IMR-90 (cell line): Measurements from ENCODE around the gene CCNB2. TPM values are rescaled to one million over a fixed set of nuclear protein-coding genes. Genes with fewer than 3 reads are reported as not detected.

Experiments used
- ATAC-seq: fragments of 200-7000 bp; cut with Tn5 transposase; 2 replicates; pipeline ENCODE4 v1.9.1; 2020; ENCODE audit warnings: low read depth, mild to moderate bottlenecking, moderate library complexity
- BruUV-seq: library from RNA; stranded (reverse); fragments of 400-500 nt; replicated peaks from 2 replicates; lab custom pipeline; 2021; lab: Mats Ljungman, UMichigan
- CTCF ChIA-PET: fragments of 300-600 bp; formaldehyde crosslinking; extraction: SDS; loops from one replicate; lab custom pipeline; 2021; ENCODE audit warnings: antibody characterized with exemption; lab: Yijun Ruan, JAX
- POLR2A ChIA-PET: fragments of 300-600 bp; sonication (Branson Sonifier 250); formaldehyde crosslinking; loops from one replicate; lab custom pipeline; 2022; ENCODE audit warnings: antibody characterized with exemption; ENCODE audit not compliant: unreplicated experiment; lab: Charles Lee
- DNase-seq: peaks from one replicate; pipeline ENCODE4 v3.0.0; 2013
- H2AFZ ChIP-seq: replicated peaks from 2 replicates; pipeline ENCODE3; 2013; ENCODE audit warnings: low read length, mild to moderate bottlenecking; ENCODE audit not compliant: poor library complexity
- H2AK5ac ChIP-seq: 2 replicates; pipeline ENCODE4 v1.6.1; 2013; ENCODE audit warnings: low read depth, low read length, inconsistent platforms
- H2AK9ac ChIP-seq: replicated peaks from 2 replicates; pipeline ENCODE3; 2013; ENCODE audit warnings: mild to moderate bottlenecking, low read depth, low read length, moderate library complexity; ENCODE audit not compliant: poor library complexity
- H2BK120ac ChIP-seq: 2 replicates; pipeline ENCODE4 v1.6.1; 2013; ENCODE audit warnings: low read depth, low read length, inconsistent platforms
- H2BK15ac ChIP-seq: 3 replicates; pipeline ENCODE4 v1.6.1; 2013; ENCODE audit warnings: low read depth, low read length, inconsistent platforms
- H2BK20ac ChIP-seq: 2 replicates; pipeline ENCODE4 v1.6.1; 2013; ENCODE audit warnings: low read depth, mild to moderate bottlenecking, inconsistent platforms, low read length, moderate library complexity
- H2BK5ac ChIP-seq: 2 replicates; pipeline ENCODE4 v1.6.1; 2013; ENCODE audit warnings: mild to moderate bottlenecking, low read depth, low read length, inconsistent platforms; ENCODE audit not compliant: poor library complexity, severe bottlenecking
- H3K14ac ChIP-seq: replicated peaks from 2 replicates; pipeline ENCODE4 v1.6.1; 2013; ENCODE audit warnings: low read depth, low read length, inconsistent platforms
- H3K18ac ChIP-seq: 2 replicates; pipeline ENCODE4 v1.6.1; 2013; ENCODE audit warnings: low read depth, low read length, control low read depth
- H3K23ac ChIP-seq: 2 replicates; pipeline ENCODE4 v1.6.1; 2013; ENCODE audit warnings: low read depth, low read length, inconsistent platforms
- H3K27ac ChIP-seq: 2 replicates; pipeline ENCODE4 v1.5.1; 2013; ENCODE audit warnings: mild to moderate bottlenecking, control low read depth, low read length; ENCODE audit not compliant: insufficient read depth
- H3K27me3 ChIP-seq: 2 replicates; pipeline ENCODE4 v1.6.1; 2013; ENCODE audit warnings: low read length; ENCODE audit not compliant: control insufficient read depth, insufficient read depth
- H3K36me3 ChIP-seq: 2 replicates; pipeline ENCODE4 v1.6.1; 2013; ENCODE audit warnings: low read length, mixed read lengths; ENCODE audit not compliant: control insufficient read depth, insufficient read depth
- H3K4ac ChIP-seq: 2 replicates; pipeline ENCODE4 v1.6.1; 2013; ENCODE audit warnings: low read depth, low read length, inconsistent platforms
- H3K4me1 ChIP-seq: 2 replicates; pipeline ENCODE4 v1.6.1; 2013; ENCODE audit warnings: low read length, mixed read lengths; ENCODE audit not compliant: control insufficient read depth, insufficient read depth
- H3K4me2 ChIP-seq: 2 replicates; pipeline ENCODE4 v1.6.1; 2013; ENCODE audit warnings: low read depth, mild to moderate bottlenecking, control low read depth, low read length, moderate library complexity
- H3K4me3 ChIP-seq: 2 replicates; pipeline ENCODE4 v1.5.1; 2013; ENCODE audit warnings: low read depth, mild to moderate bottlenecking, control low read depth, low read length, moderate library complexity; ENCODE audit not compliant: insufficient read depth
- H3K56ac ChIP-seq: 2 replicates; pipeline ENCODE4 v1.6.1; 2013; ENCODE audit warnings: low read length, inconsistent platforms; ENCODE audit not compliant: insufficient read depth; ENCODE audit errors: extremely low read depth
- H3K79me1 ChIP-seq, 2 experiments: 2 replicates each; pipeline ENCODE4 v1.6.1; 2013; ENCODE audit warnings: low read length in 2 of 2, inconsistent platforms in 1 of 2, low read depth in 1 of 2
- H3K9ac ChIP-seq: 2 replicates; pipeline ENCODE4 v1.6.1; 2013; ENCODE audit warnings: low read depth, low read length, control low read depth
- H3K9me1 ChIP-seq: 2 replicates; pipeline ENCODE4 v1.6.1; 2013; ENCODE audit warnings: low read length, inconsistent platforms; ENCODE audit not compliant: insufficient read depth
- H3K9me3 ChIP-seq: 2 replicates; pipeline ENCODE4 v1.6.1; 2013; ENCODE audit warnings: low read length; ENCODE audit not compliant: control insufficient read depth, insufficient read depth
- H4K20me1 ChIP-seq: 2 replicates; pipeline ENCODE4 v1.6.1; 2013; ENCODE audit warnings: low read length, inconsistent platforms; ENCODE audit not compliant: insufficient read depth
- H4K5ac ChIP-seq: 2 replicates; pipeline ENCODE4 v1.6.1; 2013; ENCODE audit warnings: mild to moderate bottlenecking, low read depth, low read length, control low read depth
- H4K8ac ChIP-seq, 2 experiments: 2 replicates each; pipeline ENCODE4 v1.6.1; 2013; ENCODE audit warnings: low read depth in 2 of 2, low read length in 2 of 2, control low read depth in 1 of 2, inconsistent platforms in 1 of 2
- H4K91ac ChIP-seq: 2 replicates; pipeline ENCODE4 v1.6.1; 2013; ENCODE audit warnings: low read depth, low read length, inconsistent platforms; ENCODE audit not compliant: insufficient read depth
- BHLHE40 ChIP-seq: fragments of 150-350 bp; IDR thresholded peaks from 2 replicates; pipeline ENCODE4 v1.6.1; 2016; ENCODE audit warnings: mild to moderate bottlenecking, low read depth, low read length
- CTCF ChIP-seq: conservative IDR thresholded peaks from 2 replicates; pipeline ENCODE4 v1.5.1; 2012; ENCODE audit warnings: mild to moderate bottlenecking, low read depth, low read length, improper control_type of control experiment
- ELK1 ChIP-seq: fragments of 150-350 bp; IDR thresholded peaks from 2 replicates; pipeline ENCODE4 v1.6.1; 2016; ENCODE audit warnings: low read depth, mild to moderate bottlenecking, low read length, moderate library complexity, borderline replicate concordance
- FOS ChIP-seq: fragments of 150-350 bp; IDR thresholded peaks from 2 replicates; pipeline ENCODE4 v1.6.1; 2016; ENCODE audit warnings: low read depth, low read length
- MAFK ChIP-seq: IDR thresholded peaks from 2 replicates; pipeline ENCODE4 v1.6.1; 2012; ENCODE audit warnings: low read depth, low read length, improper control_type of control experiment
- MAZ ChIP-seq: IDR thresholded peaks from 2 replicates; pipeline ENCODE4 v1.6.1; 2012; ENCODE audit warnings: low read depth, mild to moderate bottlenecking, low read length, improper control_type of control experiment, moderate library complexity, borderline replicate concordance
- MXI1 ChIP-seq: IDR thresholded peaks from 2 replicates; pipeline ENCODE4 v1.6.1; 2012; ENCODE audit warnings: low read depth, mild to moderate bottlenecking, low read length, moderate library complexity, borderline replicate concordance
- NFE2L2 ChIP-seq: fragments of 150-350 bp; IDR thresholded peaks from 2 replicates; pipeline ENCODE4 v1.6.1; 2016; ENCODE audit warnings: low read depth, mild to moderate bottlenecking, low read length
- POLR2A ChIP-seq: IDR thresholded peaks from 2 replicates; pipeline ENCODE4 v1.6.1; 2012; ENCODE audit warnings: mild to moderate bottlenecking, low read depth, low read length
- RAD21 ChIP-seq: IDR thresholded peaks from 2 replicates; pipeline ENCODE4 v1.6.1; 2012; ENCODE audit warnings: low read length, improper control_type of control experiment
- RCOR1 ChIP-seq: IDR thresholded peaks from 2 replicates; pipeline ENCODE4 v1.6.1; 2012; ENCODE audit warnings: mild to moderate bottlenecking, low read length, improper control_type of control experiment; ENCODE audit not compliant: insufficient replicate concordance
- SMC3 ChIP-seq: fragments of 150-350 bp; IDR thresholded peaks from 2 replicates; pipeline ENCODE4 v1.6.1; 2016; ENCODE audit warnings: low read depth, mild to moderate bottlenecking, antibody characterized with exemption, low read length, moderate library complexity
- USF2 ChIP-seq: fragments of 150-350 bp; IDR thresholded peaks from 2 replicates; pipeline ENCODE4 v1.6.1; 2017; ENCODE audit warnings: mild to moderate bottlenecking, antibody characterized with exemption, low read length, low read depth
- WGBS, 2 experiments: methylation state at CpG; one replicate each; pipeline versions ENCODE4 v1.1.5 to v1.1.7; 2013; ENCODE audit warnings: missing lambda C conversion rate in 2 of 2; ENCODE audit not compliant: insufficient read length in 1 of 2; ENCODE audit errors: extremely low coverage in 2 of 2; 5-methylcytosine and 5-hydroxymethylcytosine counted together
- dilution Hi-C: fragments of 300-500 bp; cut with HindIII; formaldehyde crosslinking; loops from one replicate; pipeline ENCODE4 v1.14.3; 2018; ENCODE audit warnings: low sequenced_read_pairs; ENCODE audit not compliant: unreplicated experiment
- in situ Hi-C: fragments of 300-500 bp; cut with MboI; formaldehyde crosslinking; loops from 3 replicates; pipeline ENCODE4 v1.14.3; 2019; ENCODE audit warnings: low sequenced_read_pairs, inconsistent platforms, mixed read lengths
- intact Hi-C: fragments of 100-400 bp; cut with micrococcal nuclease; formaldehyde crosslinking; loops from 2 replicates; pipeline ENCODE4 v1.10.0; 2022
- polyA plus RNA-seq, 3 experiments: library from polyadenylated mRNA; depleted of rRNA; stranded (reverse); fragments of >200 nt; gene quantifications; 2 replicates each; pipeline ENCODE4 v1.2.3, GENCODE V29; 2012; ENCODE audit warnings: low replicate concordance in 1 of 3
- total RNA-seq: library from RNA; depleted of rRNA; stranded (reverse); fragments of >200 nt; gene quantifications from 2 replicates; pipeline ENCODE4 v1.2.3, GENCODE V29; 2012

The CCNB2 gene
- total and polyA plus RNA-seq, 2 of the 4 experiments (the other 2 are of a cell fraction): 52.5 to 54.6 TPM

- ChIA-PET CTCF (no interaction called here), POLR2A (no interaction called here)
- intact Hi-C loops (no loop called here), dilution Hi-C loops (no loop called here), in situ Hi-C loops (no loop called here)
- Histone ChIP-seq H2BK5ac (no peak overlapping the region), H3K9me3 (no peaks in the 10 kb centered on the region), H3K14ac (no peak overlapping the region), H2BK15ac (no peak overlapping the region), H2BK120ac (no peak overlapping the region), H3K4me3 (no peak overlapping the region), H3K27ac (no peak overlapping the region), H3K27me3 (no peaks in the 10 kb centered on the region), H4K20me1 (no peaks in the 10 kb centered on the region), H3K9ac (no peak overlapping the region), H2AK5ac (no peak overlapping the region), H3K23ac (no peak overlapping the region), H2BK20ac (no peak overlapping the region), H3K79me1 (peaks cover 12 to 38% of the 10 kb centered on the region in 2 experiments), H3K4ac (no peak overlapping the region), H3K4me1 (no peaks in the 10 kb centered on the region), H3K4me2 (no peak overlapping the region), H2AFZ (no peak overlapping the region), H3K9me1 (peaks cover 4% of the 10 kb centered on the region; the same call in 1 of the 2 replicates), H2AK9ac (no peak overlapping the region), H4K8ac (no peak overlapping the region), H3K56ac (no peak overlapping the region), H4K5ac (no peak overlapping the region), H3K36me3 (peaks cover 15% of the 10 kb centered on the region), H3K18ac (no peak overlapping the region), H4K91ac (no peak overlapping the region)
- ATAC-seq (no peak), DNase-seq (no peak)
- no CpG with 5 or more reads among the region's 5 CpGs for WGBS, 2 experiments
- no TSS peak for BruUV-seq
- TF ChIP-seq MXI1: no peak
- TF ChIP-seq CTCF: no peak
- no peak for TF ChIP-seq NFE2L2
- no peak for TF ChIP-seq RAD21
- no peak for TF ChIP-seq SMC3
- no peak for TF ChIP-seq BHLHE40
- no peak for TF ChIP-seq MAFK
- TF ChIP-seq MAZ: no peak
- no peak for TF ChIP-seq POLR2A
- no peak for TF ChIP-seq ELK1
- no peak for TF ChIP-seq FOS
- no peak for TF ChIP-seq USF2
- no peak for TF ChIP-seq RCOR1
These were observed 14.7 kb downstream of the CCNB2 start for GRCh38 chr15:59119625-59120024.
